ENCODE results near the gene DNAH3. TPM values are rescaled to one million over a fixed set of nuclear protein-coding genes. Genes with fewer than 3 reads are reported as not detected.

The DNAH3 gene
- total and polyA plus RNA-seq, 2 of the 13 experiments (the other 11 are each of a cell fraction or from before 2014, with no cell fraction given) = 0.07 to 0.08 TPM

- TF ChIP-seq, protein P1, sequence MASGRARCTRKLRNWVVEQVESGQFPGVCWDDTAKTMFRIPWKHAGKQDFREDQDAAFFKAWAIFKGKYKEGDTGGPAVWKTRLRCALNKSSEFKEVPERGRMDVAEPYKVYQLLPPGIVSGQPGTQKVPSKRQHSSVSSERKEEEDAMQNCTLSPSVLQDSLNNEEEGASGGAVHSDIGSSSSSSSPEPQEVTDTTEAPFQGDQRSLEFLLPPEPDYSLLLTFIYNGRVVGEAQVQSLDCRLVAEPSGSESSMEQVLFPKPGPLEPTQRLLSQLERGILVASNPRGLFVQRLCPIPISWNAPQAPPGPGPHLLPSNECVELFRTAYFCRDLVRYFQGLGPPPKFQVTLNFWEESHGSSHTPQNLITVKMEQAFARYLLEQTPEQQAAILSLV (CRISPR knock-in tag; IDR thresholded peaks at IDR 0.05; ENCODE audit: borderline replicate concordance) = no peak
These were observed 123.8 kb downstream of the DNAH3 start (continued) for GRCh38 chr16:21026846-21027245.

DNA sequence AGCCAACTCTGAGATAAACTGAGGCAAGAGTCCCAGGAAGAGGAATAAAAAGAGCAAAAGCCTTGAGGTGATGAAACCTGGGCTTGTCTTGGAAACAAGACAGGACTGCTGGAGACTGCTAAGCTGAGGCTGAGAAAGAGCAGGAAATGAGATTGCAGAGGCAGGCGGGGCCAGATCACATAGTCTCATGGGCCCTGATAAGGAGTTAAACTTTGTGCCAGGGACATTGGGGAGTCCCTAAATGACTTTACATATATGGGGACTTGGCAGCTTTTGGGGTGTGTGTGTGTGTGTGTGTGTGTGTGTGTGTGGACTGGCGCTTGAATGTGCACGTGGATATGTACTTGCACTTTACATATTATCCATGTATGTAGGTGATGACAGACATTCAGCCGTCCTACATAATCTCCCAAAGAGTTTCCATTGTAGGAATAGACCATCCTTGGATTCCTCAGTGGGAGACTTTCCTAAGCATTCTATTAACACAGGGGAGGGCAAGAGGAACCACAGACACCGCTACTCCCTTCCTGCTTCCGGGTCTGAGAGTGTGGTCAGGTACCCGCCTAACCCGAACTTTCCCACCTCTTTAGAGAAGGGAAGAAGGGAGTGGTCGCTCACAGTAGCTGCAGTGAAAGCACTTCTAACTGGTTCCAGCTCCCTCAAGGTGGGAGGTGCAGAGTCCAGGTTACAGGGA is 127.0 kb downstream of the DNAH3 start:
- Histone ChIP-seq H2AFZ (ENCODE audit: low read length) (no peak overlapping the region), H3K4me3 (replicated peaks in 1 of 3; ENCODE audit: insufficient read depth in 1 of 3, low read depth in 2 of 3, low read length in 3 of 3) (no peak overlapping the region), H3K9ac (ENCODE audit: insufficient read depth, low read depth, low read length) (no peak overlapping the region), H3K27ac (ENCODE audit: extremely low read length, insufficient read depth, low read length) (no peak overlapping the region), H3K9me3 (ENCODE audit: low read length) (no peaks in the 10 kb centered on the region), H4K20me1 (ENCODE audit: insufficient read depth, low read length) (no peaks in the 10 kb centered on the region), H3K79me2 (ENCODE audit: insufficient read depth, low read length) (no peaks in the 10 kb centered on the region), H3K4me1 (ENCODE audit: insufficient read depth, low read length) (no peaks in the 10 kb centered on the region), H3K27me3 (ENCODE audit: control insufficient read depth in 1 of 2, insufficient read depth in 2 of 2, low read length in 2 of 2) (peaks cover 0 to 3% of the 10 kb centered on the region in 2 experiments; a peak in 1 of 5 replicates), H3K36me3 (replicated peaks in 1 of 2; ENCODE audit: control insufficient read depth in 1 of 2, insufficient read depth in 2 of 2, low read length in 2 of 2) (no peaks in the 10 kb centered on the region), H3K4me2 (ENCODE audit: low read depth, low read length) (no peak overlapping the region)
- BruUV-seq (replicated peaks) = no TSS peak
- ATAC-seq (no peak), FAIRE-seq (no peak), DNase-seq (ENCODE audit: low spot score) (no peak)
- WGBS (ENCODE audit: low lambda C conversion rate) = 59% methylated on average over 9 of the region's 9 CpGs
- no peak for TF ChIP-seq ATRX (CRISPR knock-in tag; IDR thresholded peaks at IDR 0.05; ENCODE audit: borderline replicate concordance)
- no peak for TF ChIP-seq ZNF589 (CRISPR knock-in tag; conservative IDR thresholded peaks at IDR 0.05)
- TF ChIP-seq ZNF781 (CRISPR knock-in tag; IDR thresholded peaks at IDR 0.05; ENCODE audit: borderline replicate concordance, not compliant biosample characterization) = no peak
- TF ChIP-seq SMC3 (IDR thresholded peaks at IDR 0.05; ENCODE audit: low read length) = no peak
- TF ChIP-seq ZNF609 (CRISPR knock-in tag; IDR thresholded peaks at IDR 0.05; ENCODE audit: borderline replicate concordance) = no peak
- ChIA-PET CTCF (ENCODE audit: low intra/inter-chr PET ratio, low total read pairs) (no interaction called here), POLR2A (no interaction called here)
- in situ Hi-C loops (cut with HindIII; ENCODE audit: extremely low pct_ligation_motif_present, low pct_unique_long_range_greater_than_20kb) (no loop called here), intact Hi-C loops (cut with micrococcal nuclease; ENCODE audit: unreplicated experiment) (no loop called here)

Measured in HepG2 (cell line).